Erythroblast (primary cell): ENCODE data around the gene OTUD4.

Source experiments
- GATA1 ChIP-seq: IDR thresholded peaks from 2 replicates; pipeline ENCODE4 v1.6.1; 2011; ENCODE audit warnings: low read depth, mild to moderate bottlenecking, control low read depth, low read length, moderate library complexity
- POLR2A ChIP-seq: IDR thresholded peaks from 2 replicates; pipeline ENCODE4 v1.6.1; 2011; ENCODE audit warnings: mild to moderate bottlenecking, low read length

- TF ChIP-seq POLR2A: no peak
- no peak for TF ChIP-seq GATA1
Observed at GRCh38 chr4:145189981-145190380, 9.6 kb upstream of the OTUD4 start.
